Keratinocyte (primary cell): Measurements from ENCODE around the gene PIGX. TPM values are rescaled to one million over a fixed set of nuclear protein-coding genes. Genes with fewer than 3 reads are reported as not detected.

Experiments used
- DNase-seq: peaks from one replicate; pipeline ENCODE4 v3.0.0-alpha.2; 2011; ENCODE audit warnings: low read depth, missing footprints, low spot score
- FAIRE-seq: peaks from 2 replicates; lab custom pipeline; 2011; peaks lifted over from hg19 to GRCh38; lab: Jason Lieb, UNC
- H2AFZ ChIP-seq: 2 replicates; pipeline ENCODE4 v1.6.0; 2012; ENCODE audit warnings: low read length, control low read depth, inconsistent platforms; ENCODE audit not compliant: control insufficient read depth
- H3K27ac ChIP-seq: 2 replicates; pipeline ENCODE4 v1.5.1; 2011; ENCODE audit warnings: low read length; ENCODE audit not compliant: control insufficient read depth, insufficient read depth
- H3K27me3 ChIP-seq: 3 replicates; pipeline ENCODE4 v1.6.0; 2011; ENCODE audit warnings: low read length; ENCODE audit not compliant: control insufficient read depth, insufficient read depth; ENCODE audit errors: extremely low read depth
- H3K36me3 ChIP-seq, 2 experiments: 2 replicates in 1 of 2; 3 replicates in 1 of 2; pipeline ENCODE4 v1.5.1; 2011; ENCODE audit warnings: low read length in 2 of 2, mild to moderate bottlenecking in 1 of 2; ENCODE audit not compliant: control insufficient read depth in 2 of 2, insufficient read depth in 2 of 2; ENCODE audit errors: extremely low read depth in 1 of 2
- H3K4me1 ChIP-seq: 3 replicates; pipeline ENCODE4 v1.5.1; 2011; ENCODE audit warnings: low read length; ENCODE audit not compliant: control insufficient read depth, insufficient read depth; ENCODE audit errors: extremely low read depth
- H3K4me2 ChIP-seq: 3 replicates; pipeline ENCODE4 v1.6.0; 2011; ENCODE audit warnings: low read depth, low read length; ENCODE audit not compliant: control insufficient read depth, insufficient read depth; ENCODE audit errors: extremely low read depth
- H3K4me3 ChIP-seq, 3 experiments: fragments of 200-600 bp in 1 of 3; sonication (generic) in 1 of 3; 2 replicates in 2 of 3; 3 replicates in 1 of 3; pipeline ENCODE4 v1.5.1; 2011 to 2016; ENCODE audit warnings: low read length in 3 of 3, mild to moderate bottlenecking in 3 of 3, control low read depth in 2 of 3, inconsistent platforms in 1 of 3, low read depth in 1 of 3, mixed read lengths in 1 of 3, mixed run types in 1 of 3, moderate library complexity in 1 of 3; ENCODE audit not compliant: control insufficient read depth in 2 of 3, insufficient read depth in 2 of 3; ENCODE audit errors: extremely low read depth in 1 of 3
- H3K79me2 ChIP-seq: 2 replicates; pipeline ENCODE4 v1.6.0; 2012; ENCODE audit warnings: low read length; ENCODE audit not compliant: control insufficient read depth, insufficient read depth
- H3K9ac ChIP-seq: 3 replicates; pipeline ENCODE4 v1.6.0; 2011; ENCODE audit warnings: low read length; ENCODE audit not compliant: control insufficient read depth, insufficient read depth; ENCODE audit errors: extremely low read depth
- H3K9me1 ChIP-seq: 3 replicates; pipeline ENCODE4 v1.6.0; 2011; ENCODE audit warnings: low read length; ENCODE audit not compliant: control insufficient read depth, insufficient read depth; ENCODE audit errors: extremely low read depth
- H3K9me3 ChIP-seq: 2 replicates; pipeline ENCODE4 v1.5.1; 2012; ENCODE audit warnings: low read depth, low read length; ENCODE audit not compliant: control insufficient read depth
- H4K20me1 ChIP-seq: 3 replicates; pipeline ENCODE4 v1.6.0; 2011; ENCODE audit warnings: low read length; ENCODE audit not compliant: control insufficient read depth, insufficient read depth; ENCODE audit errors: extremely low read depth
- EZH2 ChIP-seq: IDR thresholded peaks from one replicate; pipeline ENCODE4 v1.6.1; 2012; ENCODE audit warnings: inconsistent platforms, mild to moderate bottlenecking, low read length, moderate library complexity
- dilution Hi-C: fragments of 300-500 bp; cut with MboI; formaldehyde crosslinking; loops from one replicate; pipeline ENCODE4 v1.7.0; 2020; ENCODE audit warnings: low sequenced_read_pairs; ENCODE audit not compliant: extremely low pct_ligation_motif_present
- polyA minus RNA-seq, 3 experiments: library from RNA; depleted of rRNA, polyadenylated mRNA; stranded (reverse); fragments of >200 nt; gene quantifications; 1 replicate in 1 of 3; 2 replicates in 1 of 3; 3 replicates in 1 of 3; pipeline ENCODE4 v1.2.3, GENCODE V29; 2011
- polyA plus RNA-seq, 5 experiments: library from polyadenylated mRNA; depleted of rRNA in 3 of 5; stranded (reverse) in 3 of 5; stranded (forward) in 1 of 5; unstranded in 1 of 5; fragments of >200 nt; gene quantifications; 1 replicate in 1 of 5; 2 replicates in 3 of 5; 3 replicates in 1 of 5; pipeline versions ENCODE4 v1.2.1 to v1.2.3, GENCODE V29; 2011 to 2012; ENCODE audit warnings: missing spikeins in 2 of 5, low read depth in 1 of 5, low replicate concordance in 1 of 5
- TF ChIP-seq, protein P1 (sequence below), 3 experiments: IDR thresholded peaks in 1 of 3; conservative IDR thresholded peaks in 1 of 3; optimal IDR thresholded peaks in 1 of 3; 2 replicates in 2 of 3; 3 replicates in 1 of 3; pipeline versions ENCODE3 to v1.5.1; 2011; ENCODE audit warnings: low read length in 3 of 3, mild to moderate bottlenecking in 3 of 3, moderate library complexity in 2 of 3, control low read depth in 1 of 3, inconsistent platforms in 1 of 3; ENCODE audit not compliant: insufficient read depth in 2 of 3; ENCODE audit errors: extremely low read depth in 1 of 3

Gene PIGX
- polyA plus RNA-seq: 17.2 to 25.0 TPM (median 19.0 TPM) in 3 replicates
- polyA plus RNA-seq (2011; ENCODE audit: low read depth): 11.6 TPM
- polyA plus RNA-seq (2011; cell fraction: cytosol; rRNA removed): 16.5 and 26.0 TPM in 2 replicates
- polyA plus RNA-seq (2011; cell fraction: nucleus; rRNA removed): 13.3 and 14.2 TPM in 2 replicates
- 15.5 and 16.7 TPM in 2 replicates for polyA plus RNA-seq (2012; ENCODE audit: low replicate concordance)
- 7.9 to 21.6 TPM (median 11.1 TPM) in 3 replicates for polyA minus RNA-seq
- 16.3 TPM for polyA minus RNA-seq (2011; cell fraction: cytosol; rRNA and poly(A)+ RNA removed)
- polyA minus RNA-seq (2011; cell fraction: nucleus; rRNA and poly(A)+ RNA removed): 6.2 and 11.6 TPM in 2 replicates

DNA sequence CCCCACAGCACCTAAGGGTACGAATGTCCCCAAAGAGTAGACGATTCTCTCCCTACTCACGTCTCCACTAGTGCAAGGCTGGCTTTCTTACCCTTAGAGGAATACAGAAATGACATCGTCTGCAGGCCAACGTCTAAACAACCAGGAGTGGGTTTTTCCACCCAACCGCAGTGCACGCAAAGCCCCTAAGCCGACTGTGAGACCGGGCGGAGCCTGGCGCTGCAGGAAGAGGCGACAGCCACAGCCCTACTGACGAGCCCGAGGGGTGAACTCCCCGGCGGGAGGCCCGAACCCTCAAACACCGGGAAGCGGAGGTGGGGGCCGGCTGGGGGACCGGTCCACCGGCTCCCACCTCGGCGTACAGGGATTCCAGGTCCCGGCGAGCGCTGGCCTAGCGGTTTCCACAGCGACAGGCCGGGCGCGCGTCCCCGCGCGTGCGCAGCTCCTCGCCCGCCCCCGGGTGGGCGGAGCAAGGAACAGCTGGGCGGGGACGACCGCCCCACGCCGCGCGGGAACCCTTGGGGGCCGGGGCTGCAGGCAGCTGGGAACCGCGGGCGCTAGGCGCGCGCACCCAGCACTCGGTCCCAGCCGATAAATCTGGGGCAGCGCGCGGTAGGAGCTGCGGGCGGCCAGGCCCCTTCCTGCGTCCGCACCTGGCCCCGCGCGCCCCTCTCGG, at the start of gene PIGX, which contains the start of gene CEP19:
PIGX (plus strand) TSS at position 540 of the 676 bp plus-strand sequence.
CEP19 (minus strand) TSS at position 413 of the 676 bp plus-strand sequence. CDS start 3,593 bp downstream, outside the sequence.
- TF ChIP-seq, protein P1, sequence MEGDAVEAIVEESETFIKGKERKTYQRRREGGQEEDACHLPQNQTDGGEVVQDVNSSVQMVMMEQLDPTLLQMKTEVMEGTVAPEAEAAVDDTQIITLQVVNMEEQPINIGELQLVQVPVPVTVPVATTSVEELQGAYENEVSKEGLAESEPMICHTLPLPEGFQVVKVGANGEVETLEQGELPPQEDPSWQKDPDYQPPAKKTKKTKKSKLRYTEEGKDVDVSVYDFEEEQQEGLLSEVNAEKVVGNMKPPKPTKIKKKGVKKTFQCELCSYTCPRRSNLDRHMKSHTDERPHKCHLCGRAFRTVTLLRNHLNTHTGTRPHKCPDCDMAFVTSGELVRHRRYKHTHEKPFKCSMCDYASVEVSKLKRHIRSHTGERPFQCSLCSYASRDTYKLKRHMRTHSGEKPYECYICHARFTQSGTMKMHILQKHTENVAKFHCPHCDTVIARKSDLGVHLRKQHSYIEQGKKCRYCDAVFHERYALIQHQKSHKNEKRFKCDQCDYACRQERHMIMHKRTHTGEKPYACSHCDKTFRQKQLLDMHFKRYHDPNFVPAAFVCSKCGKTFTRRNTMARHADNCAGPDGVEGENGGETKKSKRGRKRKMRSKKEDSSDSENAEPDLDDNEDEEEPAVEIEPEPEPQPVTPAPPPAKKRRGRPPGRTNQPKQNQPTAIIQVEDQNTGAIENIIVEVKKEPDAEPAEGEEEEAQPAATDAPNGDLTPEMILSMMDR (optimal IDR thresholded peaks at IDR 0.05 in 1 of 3, IDR thresholded peaks at IDR 0.05 in 1 of 3, conservative IDR thresholded peaks at IDR 0.05 in 1 of 3; ENCODE audit: extremely low read depth in 1 of 3, insufficient read depth in 2 of 3, low read length in 3 of 3): no peak
- TF ChIP-seq EZH2: no peak
- Histone ChIP-seq H3K27ac (peak within 1 kb of the TSS; percentile 81), H3K9me3 (no peaks in the 10 kb centered on the region), H2AFZ (peak within 1 kb of the TSS; percentile 98), H3K36me3 (no peaks in the 10 kb centered on the region), H3K4me3 (peak within 1 kb of the TSS; percentile 73 to 99 (median 83)), H3K9me1 (no peaks in the 10 kb centered on the region), H3K27me3 (no peaks in the 10 kb centered on the region), H3K9ac (peak within 1 kb of the TSS; percentile 91), H3K4me1 (peaks cover 27% of the 10 kb centered on the region), H3K79me2 (peaks cover 11% of the 10 kb centered on the region), H3K4me2 (peak within 1 kb of the TSS; percentile 99), H4K20me1 (no peaks in the 10 kb centered on the region)
- DNase-seq (peak; percentile 30), FAIRE-seq (no peak)
- dilution Hi-C loops: no loop called here

DNA sequence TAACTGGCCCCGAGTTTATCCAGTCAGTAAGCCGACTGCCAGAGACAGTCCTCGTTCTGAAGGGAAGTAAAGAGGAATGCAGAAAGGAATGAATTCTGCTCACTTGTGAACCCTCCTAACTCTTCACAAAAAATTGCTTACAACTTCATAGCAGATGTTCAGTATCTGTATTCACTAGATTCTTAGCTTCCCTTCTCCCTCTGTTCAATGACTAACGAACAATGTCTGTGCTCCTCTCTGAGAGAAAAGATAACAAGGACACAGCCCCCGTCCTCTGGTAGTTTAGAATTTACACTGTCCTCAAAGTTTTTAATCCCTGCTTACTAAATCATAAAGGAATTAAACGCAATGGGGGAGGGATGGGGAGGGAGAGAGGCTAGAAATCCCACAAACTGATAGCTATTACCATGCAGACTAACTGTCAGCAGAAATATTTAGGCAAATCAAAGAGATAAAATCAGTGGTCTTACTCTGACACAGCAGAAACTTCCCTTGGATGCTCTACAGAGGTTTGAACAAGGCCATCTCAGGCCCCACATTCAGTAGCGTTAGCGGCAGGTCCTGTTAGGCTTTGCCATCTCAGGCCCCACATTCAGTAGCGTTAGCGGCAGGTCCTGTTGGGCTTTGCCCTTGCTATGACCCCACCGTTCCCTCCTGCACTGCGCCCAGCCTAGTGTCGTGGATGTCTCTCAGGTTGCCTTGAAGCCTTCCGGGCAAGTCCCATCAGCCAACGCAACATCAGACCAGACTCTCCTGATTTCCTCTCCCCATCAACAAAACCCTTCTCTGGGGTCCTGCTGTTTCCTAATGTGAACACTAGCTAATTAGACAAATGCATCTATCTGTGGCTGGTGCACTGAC, 49.2 kb upstream of the PIGX start:
- Histone ChIP-seq H3K9me1 (no peaks in the 10 kb centered on the region), H2AFZ (no peak overlapping the region), H3K79me2 (no peaks in the 10 kb centered on the region), H3K36me3 (no peaks in the 10 kb centered on the region), H3K4me1 (no peaks in the 10 kb centered on the region), H4K20me1 (no peaks in the 10 kb centered on the region), H3K9me3 (no peaks in the 10 kb centered on the region), H3K4me3 (no peak overlapping the region), H3K27me3 (peaks cover 11% of the 10 kb centered on the region), H3K4me2 (no peak overlapping the region), H3K27ac (no peak overlapping the region), H3K9ac (no peak overlapping the region)
- FAIRE-seq (no peak), DNase-seq (no peak)
- TF ChIP-seq, protein P1 (optimal IDR thresholded peaks at IDR 0.05 in 1 of 3, IDR thresholded peaks at IDR 0.05 in 1 of 3, conservative IDR thresholded peaks at IDR 0.05 in 1 of 3; ENCODE audit: extremely low read depth in 1 of 3, insufficient read depth in 2 of 3, low read length in 3 of 3): no peak
- no peak for TF ChIP-seq EZH2
- dilution Hi-C loops: no loop called here
